PFSK-1 (cell line): ENCODE data around the gene RERE.

Source experiments
- SIN3A ChIP-seq: IDR thresholded peaks from 2 replicates; pipeline ENCODE4 v1.6.1; 2012; ENCODE audit warnings: mild to moderate bottlenecking, low read length, moderate library complexity, borderline replicate concordance; ENCODE audit not compliant: insufficient read depth
- TAF1 ChIP-seq: IDR thresholded peaks from 2 replicates; pipeline ENCODE4 v1.6.1; 2012; ENCODE audit warnings: low read length, control low read depth, borderline replicate concordance; ENCODE audit not compliant: insufficient read depth

DNA sequence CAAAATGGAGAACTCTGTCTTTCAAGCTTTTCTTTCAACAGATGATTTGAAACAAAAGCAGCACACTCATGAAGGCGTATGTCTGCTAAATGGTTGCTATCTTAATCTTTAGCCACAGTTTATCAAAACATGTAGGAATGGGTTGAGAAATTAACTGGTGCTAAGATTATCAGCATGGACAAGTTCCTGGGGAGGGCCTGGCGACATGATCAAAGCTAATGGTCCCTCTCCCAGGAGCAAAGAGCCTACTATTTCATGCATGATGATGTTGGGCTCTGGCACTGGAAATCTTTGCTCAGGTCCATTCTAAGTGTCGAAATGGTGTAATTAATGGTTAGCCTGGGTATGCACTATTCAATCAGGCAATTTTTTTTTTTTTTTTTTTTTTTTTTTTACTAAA, 407.8 kb downstream of the RERE start:
- TF ChIP-seq TAF1 (no peak), SIN3A (no peak)
